NCI-H774 (cell line): ENCODE results near the gene HOXD12.

Experiments used
- DNase-seq: peaks from one replicate; lab custom pipeline; 2025; lab: John Stamatoyannopoulos, UW

Gene HOXD12

DNA sequence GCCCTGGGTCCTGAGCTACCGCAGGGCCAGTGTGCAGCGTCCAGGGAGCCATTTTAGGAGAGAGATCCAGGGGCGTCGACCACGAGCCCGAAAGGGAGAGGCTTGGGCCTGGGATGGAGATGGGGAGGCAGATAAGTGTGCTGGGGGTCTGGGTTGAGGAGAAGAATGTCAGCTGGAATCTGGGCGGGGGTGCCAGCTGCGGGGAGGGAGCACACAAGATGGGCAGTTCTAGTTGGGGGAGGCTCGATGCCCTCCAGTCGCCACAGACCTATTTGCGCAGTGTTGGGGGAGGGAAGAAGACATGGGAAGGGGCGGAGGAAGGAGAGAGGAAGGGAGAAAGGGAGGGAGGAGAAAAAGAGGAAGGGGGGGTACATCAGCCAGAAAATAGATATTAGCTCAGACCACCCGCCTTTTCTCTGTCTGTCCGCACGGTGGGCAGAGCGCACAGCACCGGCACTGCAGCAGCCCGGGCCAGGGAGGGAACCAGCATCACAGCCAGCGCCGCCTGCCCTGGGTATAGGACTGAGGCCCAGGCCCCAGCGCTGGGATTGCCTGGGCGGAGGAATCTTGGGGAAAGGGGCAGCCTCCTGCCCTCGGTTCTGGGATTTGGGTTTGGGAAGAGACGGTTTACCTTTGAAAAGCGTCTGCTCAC is 5.6 kb downstream of the HOXD12 start:
- DNase-seq = no peak

DNA sequence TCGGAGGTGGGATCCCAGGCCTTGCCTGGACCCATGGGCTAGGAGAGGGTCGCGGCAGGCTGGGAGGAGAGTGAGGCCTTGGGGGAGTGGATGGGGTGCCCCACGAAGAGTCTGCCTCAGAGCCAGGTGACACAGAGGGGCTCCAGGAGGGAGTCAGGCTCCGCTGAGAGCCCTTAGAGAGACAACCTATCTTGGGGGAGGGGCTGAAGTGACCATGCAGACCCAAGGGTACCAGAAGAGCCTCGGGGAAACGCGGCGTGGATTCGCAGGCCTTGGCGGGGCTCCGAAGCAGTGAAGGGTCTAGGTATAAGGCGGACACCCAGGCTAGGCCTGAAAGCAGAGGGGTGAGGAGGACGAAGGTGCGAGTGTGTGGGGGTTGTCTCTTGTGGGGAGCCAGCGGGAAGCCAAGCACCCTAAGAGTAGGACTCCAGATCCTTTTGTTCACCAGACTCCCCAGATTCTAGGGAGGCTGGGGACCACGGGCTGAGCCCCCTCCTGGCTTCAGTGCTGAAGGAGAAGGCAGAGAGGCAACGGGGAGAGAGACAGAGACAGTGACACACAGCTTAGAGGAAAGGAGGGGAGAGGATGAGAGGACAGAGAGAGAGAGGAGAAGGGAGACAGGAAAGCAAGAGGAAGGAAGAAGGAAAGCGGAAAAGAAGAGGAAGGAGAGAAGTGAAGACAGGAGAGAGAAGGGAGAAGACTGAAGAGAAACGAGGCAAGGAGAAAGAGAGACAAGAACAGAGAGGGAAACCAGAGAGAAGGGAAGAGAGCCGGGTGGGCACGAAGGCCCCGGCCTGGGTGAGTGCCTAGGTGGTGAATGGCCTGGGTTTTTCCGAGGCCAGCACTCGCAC is 6.4 kb downstream of the HOXD12 start:
- no peak for DNase-seq

DNA sequence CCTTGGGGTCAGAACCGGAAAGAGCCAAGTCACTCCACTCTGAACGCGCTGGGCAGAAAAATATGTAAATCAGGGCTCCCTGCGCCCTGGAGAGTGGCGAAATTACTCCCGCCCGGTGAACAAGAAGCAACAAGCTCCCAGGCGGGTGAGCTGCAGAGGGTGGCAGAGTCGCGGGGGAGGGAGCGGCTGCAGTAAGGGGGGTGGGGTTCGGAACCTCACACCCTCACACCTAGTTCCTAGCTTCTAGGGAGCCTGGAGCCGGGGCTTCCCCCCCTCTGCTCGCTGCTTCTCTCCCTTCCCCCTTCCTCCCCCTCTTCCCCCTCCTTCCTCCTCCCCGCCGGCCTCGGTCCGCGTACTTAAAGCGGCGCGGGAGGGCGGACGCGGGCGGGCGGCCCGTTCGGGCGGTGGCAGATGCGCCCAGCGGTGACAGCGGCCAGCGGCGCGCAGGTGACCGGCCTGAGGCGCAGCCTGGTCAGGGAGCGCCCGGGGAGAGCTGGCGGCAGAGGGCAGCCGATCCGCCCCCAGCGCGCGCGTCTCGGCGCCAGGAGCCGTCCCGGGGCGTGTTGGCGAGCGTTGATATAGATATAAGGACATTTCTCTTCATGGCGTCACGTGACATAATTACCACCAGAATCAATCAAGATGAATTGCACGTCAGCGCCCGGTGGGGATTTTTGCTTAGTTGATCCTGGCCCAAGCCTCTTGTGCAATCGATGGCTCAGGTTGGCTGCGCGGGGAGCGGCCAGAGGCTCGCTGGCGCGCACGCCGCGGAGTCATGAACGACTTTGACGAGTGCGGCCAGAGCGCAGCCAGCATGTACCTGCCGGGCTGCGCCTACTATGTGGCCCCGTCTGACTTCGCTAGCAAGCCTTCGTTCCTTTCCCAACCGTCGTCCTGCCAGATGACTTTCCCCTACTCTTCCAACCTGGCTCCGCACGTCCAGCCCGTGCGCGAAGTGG is 7.3 kb downstream of the HOXD12 start, which contains the start of gene HOXD11:
Gene HOXD11 (plus strand): TSS at position 700 of the 959 bp plus-strand sequence. CDS start 76 bp downstream, at position 776.
- peak; percentile 74 for DNase-seq

DNA sequence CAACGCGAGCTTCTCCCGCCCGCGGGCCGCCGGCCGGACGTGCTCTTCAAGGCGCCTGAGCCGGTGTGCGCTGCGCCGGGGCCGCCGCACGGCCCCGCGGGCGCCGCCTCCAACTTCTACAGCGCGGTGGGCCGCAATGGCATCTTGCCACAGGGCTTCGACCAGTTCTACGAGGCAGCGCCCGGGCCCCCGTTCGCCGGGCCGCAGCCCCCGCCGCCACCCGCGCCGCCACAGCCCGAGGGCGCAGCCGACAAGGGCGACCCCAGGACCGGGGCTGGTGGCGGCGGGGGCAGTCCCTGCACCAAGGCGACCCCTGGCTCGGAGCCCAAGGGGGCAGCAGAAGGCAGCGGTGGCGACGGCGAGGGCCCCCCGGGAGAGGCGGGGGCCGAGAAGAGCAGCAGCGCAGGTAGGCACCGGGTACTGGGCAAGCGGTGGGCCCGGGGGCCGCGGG is 8.2 kb downstream of the HOXD12 start:
- DNase-seq = peak; percentile 43

DNA sequence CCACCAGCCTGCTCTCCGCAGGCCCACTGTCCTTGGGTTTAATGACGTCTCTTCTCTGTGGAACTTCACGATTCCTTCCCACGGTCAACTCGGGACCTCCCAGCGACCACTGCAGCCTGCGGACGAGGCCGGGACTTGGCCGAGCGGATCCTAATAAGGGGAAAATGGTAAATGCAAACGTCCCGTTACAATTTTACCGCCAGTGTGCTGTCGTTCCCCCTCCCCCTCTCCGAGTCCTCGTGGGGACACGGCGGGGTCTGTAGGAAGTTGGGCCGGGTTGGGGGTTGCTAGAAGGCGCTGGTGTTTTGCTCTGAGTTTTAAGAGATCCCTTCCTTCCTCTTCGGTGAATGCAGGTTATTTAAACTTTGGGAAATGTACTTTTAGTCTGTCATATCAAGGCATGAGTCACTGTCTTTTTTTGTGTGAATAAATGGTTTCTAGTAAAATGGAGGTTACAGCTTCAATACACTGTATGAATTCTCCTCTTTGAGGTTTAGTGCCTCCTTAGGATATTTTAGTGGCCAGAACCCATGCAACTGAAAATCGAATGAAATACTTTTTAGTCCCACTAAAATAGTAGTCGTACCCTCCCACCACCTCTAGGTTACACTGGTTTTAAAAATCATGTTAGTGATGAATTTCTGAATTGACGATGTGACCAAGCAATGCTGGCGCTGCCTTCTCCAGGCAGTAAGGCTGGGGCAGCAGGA is 9.8 kb downstream of the HOXD12 start:
- DNase-seq = no peak

DNA sequence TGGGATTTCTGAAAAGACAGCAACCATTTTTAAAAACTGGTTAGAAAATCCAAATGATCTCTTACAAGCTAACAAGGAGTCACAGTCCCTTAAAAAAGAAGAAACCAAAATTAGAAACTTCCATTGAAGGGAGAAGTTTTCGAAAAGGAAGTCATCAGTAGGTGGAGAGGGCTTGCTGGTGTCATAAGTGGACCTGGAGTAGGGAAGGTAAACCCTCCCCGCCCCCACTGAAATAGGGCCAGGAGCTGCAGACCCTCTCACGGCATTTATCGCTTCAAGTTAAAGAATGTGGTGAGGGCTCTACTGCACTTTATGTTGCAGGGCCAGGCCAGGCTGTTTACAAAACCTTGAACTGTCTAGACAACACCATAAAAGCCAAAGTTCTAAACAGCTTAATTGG is 10.4 kb downstream of the HOXD12 start:
- no peak for DNase-seq

DNA sequence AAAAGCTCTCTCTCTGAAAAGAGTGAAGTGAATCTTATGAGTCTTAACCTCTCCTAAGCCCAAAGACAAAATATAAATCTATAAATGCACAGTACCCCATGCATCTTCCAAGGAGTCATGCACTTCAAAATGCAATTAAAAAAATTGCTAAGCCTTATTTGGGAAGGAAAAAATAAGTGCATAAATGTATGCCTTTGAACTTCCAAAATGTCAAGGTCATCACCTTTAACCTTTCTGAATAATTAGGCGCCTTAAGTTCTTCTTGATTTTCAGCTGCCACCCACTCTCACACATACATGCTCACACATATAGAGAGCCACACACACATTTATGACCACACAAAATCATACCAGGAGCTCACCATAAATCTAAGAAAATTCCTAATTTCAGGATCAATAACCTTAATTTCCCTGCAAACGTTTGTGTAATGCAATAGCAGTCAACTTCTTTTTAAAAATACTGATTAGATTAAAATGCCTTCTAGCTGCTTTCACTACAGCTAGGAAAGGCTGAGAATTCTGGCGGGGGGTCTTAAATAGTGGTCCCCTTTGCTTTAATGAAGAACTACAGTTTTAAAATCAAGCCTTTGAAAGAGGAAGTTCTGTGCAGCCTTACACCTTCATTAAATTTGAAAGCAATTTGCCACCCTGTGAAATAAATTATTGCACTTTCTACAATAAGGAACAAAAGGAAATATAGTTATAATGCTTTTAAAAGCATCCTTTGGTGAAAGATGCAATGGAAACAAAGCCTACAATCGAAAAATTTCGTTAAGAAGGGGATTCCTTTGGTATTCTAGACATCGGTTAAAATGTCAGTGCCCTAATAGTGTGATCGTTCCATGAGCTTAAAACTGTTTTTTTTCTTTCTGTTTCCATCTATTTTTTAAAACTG is 11.1 kb downstream of the HOXD12 start:
- no peak for DNase-seq

DNA sequence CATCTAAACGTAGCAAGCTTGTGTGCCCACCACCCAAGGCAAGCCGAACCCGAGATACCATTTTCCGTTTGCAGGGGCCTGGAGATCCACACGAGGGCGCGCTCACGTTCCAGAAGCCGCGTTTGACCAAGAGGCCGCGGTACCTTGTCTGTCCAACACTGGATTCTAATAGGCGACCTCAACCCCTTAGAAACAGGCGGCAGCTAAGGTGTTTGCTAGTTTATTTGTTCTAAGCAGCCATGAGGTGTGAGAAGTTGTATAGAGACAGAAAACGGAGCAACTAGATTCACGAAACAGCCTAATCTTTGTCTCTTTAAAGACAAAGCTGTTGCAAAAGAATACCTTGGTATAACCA is 11.7 kb downstream of the HOXD12 start:
- no peak for DNase-seq

DNA sequence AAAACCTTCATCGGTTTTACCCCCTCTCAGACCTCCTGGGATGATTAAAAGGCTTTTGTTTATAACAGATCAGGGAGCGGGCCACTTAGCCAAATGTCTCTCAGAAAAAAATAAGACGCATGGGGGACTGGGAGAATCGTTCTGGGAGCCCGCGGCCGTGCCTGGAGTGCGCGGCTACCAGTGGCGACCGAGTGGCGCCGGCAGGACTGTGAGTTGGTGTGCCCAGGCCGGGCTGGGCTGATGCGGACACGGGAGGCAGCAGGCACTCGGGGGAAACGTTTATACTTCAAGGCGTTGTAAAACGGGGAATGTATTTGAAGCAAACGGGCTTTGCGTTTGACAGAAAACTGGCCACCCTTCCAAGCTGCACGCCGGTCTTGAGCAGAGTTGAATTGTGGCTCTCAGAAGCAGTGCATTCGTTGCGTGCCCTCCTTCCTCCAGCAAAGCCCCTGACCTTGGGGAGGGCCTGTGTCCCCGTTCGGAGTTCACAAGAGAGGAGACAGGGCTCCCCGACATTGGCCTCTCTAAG is 12.3 kb downstream of the HOXD12 start:
- DNase-seq = no peak

DNA sequence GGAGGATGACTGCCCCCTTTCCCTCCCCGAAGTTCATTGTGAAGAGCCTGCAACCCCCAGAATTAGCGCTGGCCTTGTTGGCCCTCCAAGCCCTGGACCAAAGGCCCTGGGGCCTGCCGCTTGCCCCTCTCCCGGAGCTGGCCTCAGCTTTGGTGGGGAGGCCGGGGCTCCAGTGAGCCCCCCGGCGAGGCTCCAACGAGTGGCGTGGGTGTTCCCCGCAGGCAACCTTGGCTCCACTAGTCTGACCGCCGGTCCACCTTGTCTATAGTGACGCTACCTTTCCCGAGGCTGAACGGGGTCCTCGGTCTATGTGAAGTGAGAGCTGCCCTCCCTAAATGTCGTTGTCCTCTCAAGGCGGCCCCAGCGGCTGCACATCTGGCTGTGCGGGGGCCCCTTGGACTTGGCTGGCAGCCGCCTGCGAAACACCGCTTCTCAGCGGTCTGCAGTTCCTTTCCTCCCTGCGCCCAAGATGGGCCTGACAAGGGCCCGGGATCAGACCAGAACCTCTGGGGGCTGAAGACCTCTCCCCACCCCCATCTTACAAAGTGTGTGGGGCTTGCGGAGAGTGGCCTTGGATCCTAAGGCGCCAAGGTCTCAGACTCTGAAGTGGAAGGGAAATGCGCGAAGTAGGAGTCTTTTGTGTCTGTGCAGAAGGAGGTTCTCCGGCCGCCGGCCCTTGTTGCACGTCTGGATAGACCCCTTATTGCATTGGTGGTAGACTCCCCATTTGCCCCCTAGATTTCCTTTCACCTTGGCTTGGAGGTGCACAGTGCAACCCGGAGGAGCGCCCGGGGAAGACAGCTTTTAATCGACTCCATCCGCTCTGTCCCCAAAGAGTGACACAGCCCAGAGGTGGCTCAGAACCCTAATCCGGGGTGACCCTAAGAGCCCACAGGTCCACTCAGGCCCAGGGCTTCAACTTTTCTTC is 13.0 kb downstream of the HOXD12 start:
- no peak for DNase-seq

DNA sequence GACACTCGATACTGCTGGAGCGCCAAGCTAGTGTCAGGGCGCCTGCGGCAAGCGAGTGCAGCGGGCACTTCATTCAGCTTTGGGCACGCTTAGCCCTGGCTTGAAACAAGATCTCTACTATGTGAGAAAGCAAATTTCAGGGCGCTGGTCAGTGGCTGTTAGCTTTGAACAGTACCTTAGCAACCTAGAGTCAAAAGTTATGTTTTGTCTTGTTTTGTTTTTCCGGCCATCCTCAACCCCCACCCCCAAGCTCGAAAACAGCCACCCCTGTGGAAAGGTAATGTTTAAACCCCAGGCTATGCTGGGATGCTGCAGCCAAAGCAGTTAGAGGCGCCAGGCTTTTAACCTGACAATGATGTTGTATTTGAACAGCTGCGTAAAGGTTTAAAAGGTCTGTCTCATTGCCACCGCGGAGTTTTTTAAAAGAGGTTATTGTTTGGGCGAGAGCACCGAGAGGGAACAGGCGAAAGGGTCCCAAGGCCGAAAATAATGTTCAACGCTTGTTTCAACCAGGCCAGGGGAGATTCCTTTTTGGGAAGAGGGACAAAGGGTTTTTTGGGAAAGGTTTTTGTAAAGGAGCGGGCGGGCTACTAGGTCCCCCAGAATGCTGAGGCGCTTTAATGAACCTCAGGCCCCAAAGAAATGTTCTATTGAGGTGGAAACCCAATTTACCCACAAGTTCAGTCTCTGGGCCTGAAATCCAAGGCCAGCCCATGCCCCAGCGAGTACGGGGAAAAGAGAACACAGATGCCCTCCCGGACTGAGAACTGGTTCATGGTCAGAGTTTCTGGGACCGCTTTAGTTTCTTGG is 14.7 kb downstream of the HOXD12 start:
- DNase-seq = peak; percentile 80

DNA sequence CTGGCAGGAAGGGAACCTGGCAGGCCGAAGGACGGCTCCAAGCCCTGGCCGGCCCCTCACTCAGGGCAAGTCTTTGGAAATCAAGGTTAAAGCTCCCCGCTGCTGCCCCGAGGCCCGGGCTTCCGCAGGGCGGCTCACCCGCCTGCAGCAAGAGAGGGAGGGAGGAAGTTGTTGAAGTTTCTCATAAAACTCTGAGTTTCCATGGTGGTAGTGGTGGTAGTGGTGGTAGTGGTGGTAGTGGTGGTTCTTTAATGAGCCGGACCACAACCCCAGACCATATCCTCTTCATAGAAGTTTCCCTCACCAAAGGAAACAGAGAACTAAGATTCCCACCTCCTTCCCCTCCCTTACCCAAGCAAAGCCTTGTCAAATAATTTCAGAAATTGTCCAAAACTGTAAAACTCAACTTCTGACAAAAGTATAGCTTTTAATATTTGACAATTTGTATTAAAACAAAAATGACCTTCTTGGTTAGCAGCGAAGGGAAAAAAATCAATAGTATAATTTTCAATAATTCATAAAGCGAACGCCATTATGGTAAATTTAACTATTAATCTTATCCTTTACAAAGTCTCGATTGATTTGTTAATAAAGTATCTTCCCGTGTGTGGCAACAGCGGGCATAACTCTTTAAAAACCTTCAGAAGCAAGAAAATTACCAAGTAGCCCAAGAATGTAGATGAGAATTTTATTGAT is 15.5 kb downstream of the HOXD12 start:
- DNase-seq = no peak

DNA sequence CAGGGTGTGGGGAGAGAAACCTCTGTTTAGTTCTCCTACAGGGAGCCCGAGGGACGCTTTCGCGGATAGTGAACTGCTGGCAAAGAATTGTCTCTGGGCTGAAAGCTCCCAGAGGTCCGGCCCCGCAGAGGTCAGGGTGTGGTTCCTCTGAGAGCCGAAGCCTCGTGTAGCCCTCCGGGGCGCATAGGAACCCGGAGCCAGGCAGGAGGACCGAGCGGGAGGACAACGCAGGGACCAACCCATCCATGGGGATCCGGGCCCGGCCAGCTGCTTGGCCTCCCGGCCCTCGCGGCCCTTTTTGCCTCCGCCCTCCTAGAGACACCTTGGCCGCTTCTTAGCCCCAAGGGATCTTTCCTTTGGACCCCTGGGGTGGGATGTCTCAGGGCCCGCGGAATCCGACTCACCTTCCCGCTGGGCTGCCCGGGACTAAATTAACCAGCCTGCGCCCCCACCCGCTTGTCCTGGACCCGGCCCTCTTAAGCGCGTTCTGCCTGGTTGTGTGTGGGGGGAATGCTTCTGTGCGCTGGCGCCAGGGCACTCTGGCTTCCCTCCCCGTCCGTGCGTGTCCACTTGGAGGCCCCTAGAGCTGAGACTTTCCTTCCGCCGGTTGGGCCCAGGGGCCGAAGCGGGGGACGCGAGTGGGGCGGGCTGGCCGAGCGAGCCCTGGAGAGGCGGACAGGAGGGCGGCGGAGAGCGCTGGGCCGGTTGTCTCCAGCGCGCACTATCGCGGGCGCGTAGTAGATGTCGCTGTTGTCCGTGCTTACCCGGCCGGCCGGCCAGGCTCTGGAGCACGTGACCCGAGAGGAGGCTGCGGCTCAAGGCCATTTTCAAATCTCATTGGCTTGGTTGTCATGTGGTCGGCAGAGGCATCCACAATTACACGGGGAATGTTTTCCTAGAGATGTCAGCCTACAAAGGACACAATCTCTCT is 16.6 kb downstream of the HOXD12 start, which contains the start of gene HOXD10:
Gene HOXD10 (plus strand): TSS at position 896 of the 931 bp plus-strand sequence. CDS start 56 bp downstream, outside the sequence.
- no peak for DNase-seq

DNA sequence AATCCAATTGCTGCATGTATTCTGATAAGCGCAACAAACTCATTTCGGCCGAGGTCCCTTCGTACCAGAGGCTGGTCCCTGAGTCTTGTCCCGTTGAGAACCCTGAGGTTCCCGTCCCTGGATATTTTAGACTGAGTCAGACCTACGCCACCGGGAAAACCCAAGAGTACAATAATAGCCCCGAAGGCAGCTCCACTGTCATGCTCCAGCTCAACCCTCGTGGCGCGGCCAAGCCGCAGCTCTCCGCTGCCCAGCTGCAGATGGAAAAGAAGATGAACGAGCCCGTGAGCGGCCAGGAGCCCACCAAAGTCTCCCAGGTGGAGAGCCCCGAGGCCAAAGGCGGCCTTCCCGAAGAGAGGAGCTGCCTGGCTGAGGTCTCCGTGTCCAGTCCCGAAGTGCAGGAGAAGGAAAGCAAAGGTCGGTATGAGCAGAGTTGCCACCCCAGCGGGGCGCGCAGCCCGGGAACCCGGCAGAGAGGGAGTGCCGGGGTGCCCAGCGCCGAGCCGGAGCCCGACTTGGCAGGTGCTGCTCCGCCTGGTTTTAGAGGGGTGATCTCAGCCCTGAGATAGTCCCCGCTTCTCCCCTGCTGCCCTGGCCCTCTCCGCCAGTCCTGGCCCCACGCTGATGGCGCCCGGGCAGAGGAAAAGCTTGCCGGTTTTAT is 17.7 kb downstream of the HOXD12 start:
- DNase-seq = no peak

DNA sequence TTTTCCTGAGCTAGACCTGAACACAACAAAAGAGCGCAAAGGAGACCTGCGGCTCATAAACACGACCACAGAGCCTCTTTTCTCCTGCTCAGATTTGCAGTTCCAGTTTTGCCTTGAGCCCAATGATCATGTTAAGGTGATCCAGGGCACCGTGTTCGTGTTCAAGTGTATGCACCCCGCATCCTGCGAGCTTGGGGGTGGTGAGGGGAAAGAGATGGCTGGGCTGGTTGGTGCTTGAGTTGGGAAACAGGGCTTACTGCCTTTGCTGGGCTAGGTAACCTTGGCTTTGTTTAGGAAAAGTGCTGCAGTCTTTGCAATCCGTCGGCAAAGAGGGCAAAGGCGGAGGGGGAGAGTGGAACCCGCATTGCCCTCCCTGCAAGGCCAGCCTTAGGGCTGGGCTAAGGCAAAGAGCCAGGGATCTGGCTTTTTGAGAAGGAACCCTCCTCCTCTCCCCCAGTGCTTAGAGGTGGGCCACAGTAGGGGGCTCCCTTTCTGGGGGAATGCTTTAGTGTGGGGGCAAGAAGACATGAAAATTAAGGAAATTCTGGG is 18.3 kb downstream of the HOXD12 start:
- no peak for DNase-seq
